Choroid plexus epithelial cell (primary cell): ENCODE results near the gene MARCHF3.
A peak's percentile ranks its signal among the peaks of the same experiment; 100 is the strongest.

ENCODE experiments used
- DNase-seq: peaks from one replicate; pipeline ENCODE4 v3.0.0-alpha.2; 2010; ENCODE audit warnings: low read depth
- H3K4me3 ChIP-seq: 2 replicates; pipeline ENCODE4 v1.5.1; 2011; ENCODE audit warnings: low read depth, mild to moderate bottlenecking, control low read depth, low read length, moderate library complexity
- TF ChIP-seq, protein P1 (sequence below): conservative IDR thresholded peaks from 2 replicates; pipeline ENCODE4 v1.5.1; 2011; ENCODE audit warnings: low read depth, mild to moderate bottlenecking, control low read depth, inconsistent platforms, low read length, moderate library complexity

The MARCHF3 gene

GRCh38 chr5:127046343-127047072 lies 16.1 kb upstream of the MARCHF3 start:
- no peak overlapping the region for H3K4me3 ChIP-seq
- no peak for DNase-seq

DNA sequence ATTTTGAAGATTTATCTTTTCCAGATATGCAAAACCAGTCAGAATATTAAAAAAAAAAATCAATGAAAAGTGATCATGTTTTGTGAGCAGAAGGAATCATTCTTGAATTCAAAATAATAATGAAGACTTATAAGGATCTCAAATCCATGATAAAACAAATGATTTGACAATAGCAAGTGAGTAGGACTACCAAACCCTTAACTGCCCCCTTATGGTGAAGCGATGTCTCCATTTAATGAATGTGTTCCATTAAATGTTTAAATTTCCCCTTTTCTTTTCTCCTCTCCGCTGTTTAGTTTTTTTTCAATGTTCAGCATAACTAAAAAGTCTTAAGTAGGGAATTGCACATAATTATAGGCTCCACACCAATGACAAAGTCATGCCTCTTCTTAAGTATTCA lies 12.2 kb upstream of the MARCHF3 start:
- DNase-seq, result peak; percentile 70
- TF ChIP-seq, protein P1, sequence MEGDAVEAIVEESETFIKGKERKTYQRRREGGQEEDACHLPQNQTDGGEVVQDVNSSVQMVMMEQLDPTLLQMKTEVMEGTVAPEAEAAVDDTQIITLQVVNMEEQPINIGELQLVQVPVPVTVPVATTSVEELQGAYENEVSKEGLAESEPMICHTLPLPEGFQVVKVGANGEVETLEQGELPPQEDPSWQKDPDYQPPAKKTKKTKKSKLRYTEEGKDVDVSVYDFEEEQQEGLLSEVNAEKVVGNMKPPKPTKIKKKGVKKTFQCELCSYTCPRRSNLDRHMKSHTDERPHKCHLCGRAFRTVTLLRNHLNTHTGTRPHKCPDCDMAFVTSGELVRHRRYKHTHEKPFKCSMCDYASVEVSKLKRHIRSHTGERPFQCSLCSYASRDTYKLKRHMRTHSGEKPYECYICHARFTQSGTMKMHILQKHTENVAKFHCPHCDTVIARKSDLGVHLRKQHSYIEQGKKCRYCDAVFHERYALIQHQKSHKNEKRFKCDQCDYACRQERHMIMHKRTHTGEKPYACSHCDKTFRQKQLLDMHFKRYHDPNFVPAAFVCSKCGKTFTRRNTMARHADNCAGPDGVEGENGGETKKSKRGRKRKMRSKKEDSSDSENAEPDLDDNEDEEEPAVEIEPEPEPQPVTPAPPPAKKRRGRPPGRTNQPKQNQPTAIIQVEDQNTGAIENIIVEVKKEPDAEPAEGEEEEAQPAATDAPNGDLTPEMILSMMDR, result peak; percentile 57
- no peak overlapping the region for H3K4me3 ChIP-seq

More at GRCh38 chr5:127046343-127047072, 16.1 kb upstream of the MARCHF3 start:
- TF ChIP-seq, protein P1, result no peak

- TF ChIP-seq, protein P1, result no peak
- H3K4me3 ChIP-seq, result no peak overlapping the region
- DNase-seq, result peak; percentile 66
Observed at GRCh38 chr5:127041571-127041970, 11.2 kb upstream of the MARCHF3 start.

- TF ChIP-seq, protein P1, result no peak
- no peak overlapping the region for H3K4me3 ChIP-seq
- peak; percentile 55 for DNase-seq
Observed at GRCh38 chr5:127040796-127041520, 10.6 kb upstream of the MARCHF3 start.

DNA sequence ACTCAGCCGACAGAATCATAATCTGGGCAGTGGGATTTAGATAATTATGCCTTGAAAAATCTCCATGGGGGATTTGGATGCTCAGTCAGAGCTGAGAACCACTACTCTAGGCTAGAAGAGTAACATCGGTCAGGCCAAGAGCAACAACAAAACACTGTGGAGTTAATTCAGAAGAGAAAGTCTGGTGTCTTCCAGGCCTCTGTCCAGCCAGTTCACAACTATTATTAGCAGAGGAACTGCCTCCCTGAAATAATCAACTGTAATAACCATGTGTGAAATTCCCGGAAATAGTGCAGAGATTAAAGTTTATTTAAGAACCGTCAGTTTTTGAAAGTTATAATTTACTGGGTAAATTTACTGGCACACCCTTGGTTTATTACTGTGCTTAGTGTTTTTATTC lies 8.2 kb upstream of the MARCHF3 start:
- DNase-seq, result peak; percentile 19
- H3K4me3 ChIP-seq, result no peak overlapping the region
- TF ChIP-seq, protein P1, result no peak

DNA sequence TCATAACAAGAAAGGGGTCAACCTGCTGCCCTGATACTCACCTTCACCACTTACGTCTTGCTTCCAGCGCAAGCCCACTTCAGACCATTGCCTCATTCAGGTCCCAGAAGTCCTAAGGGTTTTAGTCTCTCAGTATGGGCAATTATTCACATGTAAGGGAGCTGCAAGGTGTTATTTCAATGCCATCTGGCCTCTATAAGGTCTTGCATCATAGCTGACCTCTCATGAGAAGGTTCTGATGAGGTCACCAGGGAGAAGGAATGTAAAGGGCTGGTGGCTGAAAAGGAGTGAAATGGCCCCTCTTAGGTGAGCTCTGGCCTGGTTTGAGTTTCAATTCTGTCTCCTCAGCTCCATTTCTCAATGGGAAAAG lies 1.5 kb upstream of the MARCHF3 start:
- DNase-seq, result no peak
- TF ChIP-seq, protein P1, result no peak
- H3K4me3 ChIP-seq, result no peak overlapping the region
